C4-2B (cell line): ENCODE measurements around the gene ADIPOR2.

Experiments used
- CTCF ChIP-seq: fragments of 450-650 bp; conservative IDR thresholded peaks from 2 replicates; pipeline ENCODE4 v1.5.1; 2017; ENCODE audit warnings: mild to moderate bottlenecking
- ZFX ChIP-seq: fragments of 450-650 bp; IDR thresholded peaks from 2 replicates; pipeline ENCODE4 v1.6.1; 2017

GRCh38 chr12:1826867-1827705 is 136.2 kb downstream of the ADIPOR2 start:
- TF ChIP-seq CTCF (no peak), ZFX (no peak)
